Measurements from ENCODE around the gene ATOH8. TPM values are rescaled to one million over a fixed set of nuclear protein-coding genes. Genes with fewer than 3 reads are reported as not detected.

Gene ATOH8
- total RNA-seq, 4 donors from 2014 or later: 2.0 to 24.6 (median 7.6) TPM

GRCh38 chr2:85779641-85780315, 26.0 kb downstream of the ATOH8 start:
- WGBS, 2 donors: 86 to 92% methylated on average over 6 to 7 of the region's 12 CpGs
- TF ChIP-seq POLR2A (IDR thresholded peaks at IDR 0.05) (no peak), CTCF (IDR thresholded peaks at IDR 0.05) (no peak)
- H3K27me3 ChIP-seq: no peaks in the 10 kb centered on the region
- peaks cover 0 to 64% (median 23%) of the 10 kb centered on the region in 3 donors for H3K4me1 ChIP-seq
- H3K36me3 ChIP-seq: peaks cover 0 to 22% (median 0%) of the 10 kb centered on the region in 3 donors
- intact Hi-C loops (cut with DNase I): no loop called here
- H3K27ac ChIP-seq: no peak overlapping the region
- no peaks in the 10 kb centered on the region for H3K9me3 ChIP-seq
- no peak overlapping the region for H3K4me3 ChIP-seq
- no peak for DNase-seq

- intact Hi-C loops (cut with DNase I): no loop called here
- H3K4me3 ChIP-seq: no peak overlapping the region
- peaks cover 0 to 66% (median 22%) of the 10 kb centered on the region in 3 donors for H3K4me1 ChIP-seq
- no peak for TF ChIP-seq POLR2A (IDR thresholded peaks at IDR 0.05)
- no peak for TF ChIP-seq CTCF (IDR thresholded peaks at IDR 0.05)
- 78 to 79% methylated on average over 2 to 5 of the region's 14 CpGs for WGBS, 2 donors
- peaks cover 0 to 22% (median 0%) of the 10 kb centered on the region in 3 donors for H3K36me3 ChIP-seq
- no peaks in the 10 kb centered on the region for H3K9me3 ChIP-seq
- peak overlapping the region in 1 of 4 donors; percentile 29 for H3K27ac ChIP-seq
- DNase-seq: no peak
- H3K27me3 ChIP-seq: no peaks in the 10 kb centered on the region
These were observed 26.7 kb downstream of the ATOH8 start for GRCh38 chr2:85780316-85781012.

GRCh38 chr2:85781013-85781332, 27.2 kb downstream of the ATOH8 start:
- H3K36me3 ChIP-seq: peaks cover 0 to 22% (median 0%) of the 10 kb centered on the region in 3 donors
- no peak overlapping the region for H3K27ac ChIP-seq
- H3K9me3 ChIP-seq: no peaks in the 10 kb centered on the region
- no peak for DNase-seq
- WGBS, 2 donors: 81% methylated on average over 5 of the region's 5 CpGs
- H3K27me3 ChIP-seq: no peaks in the 10 kb centered on the region
- peaks cover 0 to 70% (median 22%) of the 10 kb centered on the region in 3 donors for H3K4me1 ChIP-seq
- intact Hi-C loops (cut with DNase I): no loop called here
- TF ChIP-seq CTCF (IDR thresholded peaks at IDR 0.05) (no peak), POLR2A (IDR thresholded peaks at IDR 0.05) (no peak)
- H3K4me3 ChIP-seq: no peak overlapping the region

DNA sequence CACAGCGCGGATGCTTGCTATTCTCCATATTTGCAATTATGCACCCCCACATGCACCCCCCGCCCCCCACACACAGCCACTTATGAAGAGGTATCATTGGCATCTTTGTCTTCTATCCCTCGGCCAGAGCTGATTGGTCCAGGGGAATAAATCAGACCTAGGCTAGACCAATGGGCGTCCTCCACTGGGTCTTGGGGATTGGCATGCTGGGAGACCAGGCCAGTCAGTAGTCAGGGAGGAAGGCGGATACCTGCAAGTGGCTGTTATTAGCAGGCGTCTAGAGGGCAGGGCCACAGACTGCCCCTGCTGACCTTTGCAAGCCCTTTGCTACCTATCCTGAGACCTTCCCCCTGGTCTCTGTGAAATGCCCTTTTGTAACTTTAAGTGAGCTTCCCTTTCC, 30.0 kb downstream of the ATOH8 start:
- Histone ChIP-seq H3K36me3 (peaks cover 0 to 25% (median 5%) of the 10 kb centered on the region in 3 donors), H3K4me3 (no peak overlapping the region), H3K27me3 (no peaks in the 10 kb centered on the region), H3K4me1 (peaks cover 0 to 47% (median 12%) of the 10 kb centered on the region in 3 donors), H3K9me3 (no peaks in the 10 kb centered on the region), H3K27ac (no peak overlapping the region)
- intact Hi-C loops (cut with DNase I): no loop called here
- TF ChIP-seq CTCF (IDR thresholded peaks at IDR 0.05): no peak
- TF ChIP-seq POLR2A (IDR thresholded peaks at IDR 0.05): no peak
- WGBS, 2 donors: 94 to 100% methylated on average over 2 of the region's 7 CpGs
- DNase-seq: no peak

DNA sequence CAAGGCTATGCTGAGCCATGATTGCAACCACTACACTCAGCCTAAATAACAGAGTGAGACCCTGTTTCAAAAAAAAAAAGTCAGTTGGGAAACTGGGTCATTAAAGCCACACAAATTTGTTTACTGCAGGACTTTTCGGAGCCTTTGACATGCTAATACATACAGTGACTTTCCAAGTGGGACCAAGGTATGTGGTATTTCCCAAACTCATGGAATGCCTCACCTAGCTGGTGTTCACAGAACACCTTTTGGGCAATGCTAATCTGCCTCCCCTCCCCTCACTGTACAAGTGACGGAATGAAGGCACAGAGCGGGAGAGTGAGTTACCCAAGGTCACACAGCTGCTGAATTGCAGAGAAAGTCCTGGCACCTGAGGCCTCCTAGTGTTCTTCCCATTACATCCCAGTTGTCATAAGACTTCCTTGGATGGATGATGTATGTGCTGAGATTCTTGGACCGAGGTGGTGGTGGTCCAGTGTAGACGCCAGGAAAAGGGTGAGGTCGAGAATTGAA, 30.7 kb downstream of the ATOH8 start:
- intact Hi-C loops (cut with DNase I): no loop called here
- no peak for DNase-seq
- no peaks in the 10 kb centered on the region for H3K27me3 ChIP-seq
- H3K27ac ChIP-seq: peak overlapping the region in 3 of 4 donors; percentile 37 to 73 (median 58)
- peaks cover 0 to 39% (median 8%) of the 10 kb centered on the region in 3 donors for H3K4me1 ChIP-seq
- no peak for TF ChIP-seq POLR2A (IDR thresholded peaks at IDR 0.05)
- TF ChIP-seq CTCF (IDR thresholded peaks at IDR 0.05): no peak
- H3K4me3 ChIP-seq: no peak overlapping the region
- peaks cover 0 to 17% (median 5%) of the 10 kb centered on the region in 3 donors for H3K36me3 ChIP-seq
- 84 to 97% methylated on average over 4 to 6 of the region's 6 CpGs for WGBS, 2 donors
- no peaks in the 10 kb centered on the region for H3K9me3 ChIP-seq

Data from esophagus squamous epithelium (tissue), 5 donors.